H1 (cell line): Measurements from ENCODE around the gene TCERG1. TPM values are rescaled to one million over a fixed set of nuclear protein-coding genes. Genes with fewer than 3 reads are reported as not detected.
A peak's percentile ranks its signal among the peaks of the same experiment; 100 is the strongest.

ENCODE experiments used
- CTCF ChIA-PET: fragments of 300-600 bp; sonication (Branson Sonifier 250); formaldehyde crosslinking; loops from one replicate; lab custom pipeline; 2021; ENCODE audit not compliant: partially characterized antibody; lab: Charles Lee
- POLR2A ChIA-PET: fragments of 300-600 bp; sonication (Branson Sonifier 250); formaldehyde crosslinking; loops from one replicate; lab custom pipeline; 2021; ENCODE audit warnings: inconsistent platforms; ENCODE audit not compliant: partially characterized antibody; lab: Charles Lee
- DNase-seq, 2 experiments: peaks; one replicate each; pipeline versions ENCODE4 v3.0.0 to v3.0.0-alpha.2; 2010 to 2022; ENCODE audit warnings: low spot score in 2 of 2, low read depth in 1 of 2, mixed read lengths in 1 of 2
- FAIRE-seq: peaks from 2 replicates; lab custom pipeline; 2011; peaks lifted over from hg19 to GRCh38; lab: Jason Lieb, UNC
- H2AFZ ChIP-seq: 2 replicates; pipeline ENCODE4 v1.8.1; 2012; ENCODE audit warnings: low read length, inconsistent platforms
- H2AK5ac ChIP-seq: 2 replicates; pipeline ENCODE4 v1.6.1; 2013; ENCODE audit warnings: low read depth, low read length
- H2BK120ac ChIP-seq: replicated peaks from 2 replicates; pipeline ENCODE3; 2013; ENCODE audit warnings: low read depth, low read length, inconsistent platforms
- H2BK12ac ChIP-seq: 2 replicates; pipeline ENCODE4 v1.6.1; 2013; ENCODE audit warnings: low read depth, low read length
- H2BK15ac ChIP-seq: 2 replicates; pipeline ENCODE4 v1.6.1; 2013; ENCODE audit warnings: low read length
- H2BK20ac ChIP-seq: 2 replicates; pipeline ENCODE4 v1.6.1; 2013; ENCODE audit warnings: low read length
- H2BK5ac ChIP-seq: 2 replicates; pipeline ENCODE4 v1.6.1; 2013; ENCODE audit warnings: low read depth, low read length
- H3K14ac ChIP-seq: 2 replicates; pipeline ENCODE4 v1.6.1; 2013; ENCODE audit warnings: inconsistent platforms; ENCODE audit not compliant: insufficient read length
- H3K18ac ChIP-seq: 2 replicates; pipeline ENCODE4 v1.6.1; 2013; ENCODE audit warnings: low read length; ENCODE audit errors: extremely low read depth
- H3K23ac ChIP-seq: 2 replicates; pipeline ENCODE4 v1.6.1; 2013; ENCODE audit warnings: inconsistent platforms; ENCODE audit not compliant: insufficient read length
- H3K23me2 ChIP-seq: 2 replicates; pipeline ENCODE4 v1.6.1; 2013; ENCODE audit warnings: low read depth, low read length
- H3K27ac ChIP-seq: 2 replicates; pipeline ENCODE4 v1.6.1; 2011; ENCODE audit warnings: low read depth, low read length, inconsistent platforms
- H3K27me3 ChIP-seq, 4 experiments: replicated peaks in 1 of 4; 1 replicate in 1 of 4; 2 replicates in 3 of 4; pipeline versions ENCODE4 v1.6.1 to v1.8.1; 2011 to 2013; ENCODE audit warnings: low read length in 3 of 4, mild to moderate bottlenecking in 3 of 4, inconsistent platforms in 2 of 4, mixed read lengths in 2 of 4, moderate library complexity in 1 of 4; ENCODE audit not compliant: control insufficient read depth in 3 of 4, insufficient read depth in 3 of 4; ENCODE audit errors: extremely low read depth in 1 of 4
- H3K36me3 ChIP-seq, 4 experiments: 2 replicates each; pipeline versions ENCODE4 v1.6.1 to v1.8.1; 2011 to 2013; ENCODE audit warnings: mild to moderate bottlenecking in 4 of 4, low read length in 3 of 4, moderate library complexity in 2 of 4, control low read depth in 1 of 4, inconsistent platforms in 1 of 4; ENCODE audit not compliant: insufficient read depth in 4 of 4, control insufficient read depth in 2 of 4
- H3K4ac ChIP-seq: replicated peaks from 2 replicates; pipeline ENCODE3; 2013; ENCODE audit warnings: low read length, low read depth, mixed read lengths, inconsistent platforms; ENCODE audit not compliant: insufficient read length
- H3K4me1 ChIP-seq, 4 experiments: replicated peaks in 1 of 4; 1 replicate in 1 of 4; 2 replicates in 3 of 4; pipeline versions ENCODE4 v1.6.1 to v1.8.1; 2011 to 2013; ENCODE audit warnings: low read length in 3 of 4, inconsistent platforms in 2 of 4, mixed read lengths in 1 of 4; ENCODE audit not compliant: insufficient read depth in 4 of 4, control insufficient read depth in 3 of 4
- H3K4me2 ChIP-seq, 2 experiments: 2 replicates each; pipeline versions ENCODE4 v1.6.1 to v1.8.1; 2011 to 2013; ENCODE audit warnings: low read depth in 2 of 2, low read length in 2 of 2, control low read depth in 1 of 2, inconsistent platforms in 1 of 2, mild to moderate bottlenecking in 1 of 2; ENCODE audit not compliant: insufficient read depth in 1 of 2
- H3K4me3 ChIP-seq, 4 experiments: fragments of 200-600, 300-600 bp in 1 of 4; sonication (generic), shearing (Covaris generic), sonication (Bioruptor Twin) in 1 of 4; 2 replicates each; pipeline versions ENCODE4 v1.5.1 to v1.8.1; 2011 to 2016; ENCODE audit warnings: low read length in 4 of 4, low read depth in 3 of 4, control low read depth in 2 of 4, inconsistent platforms in 2 of 4, mild to moderate bottlenecking in 2 of 4, mixed read lengths in 1 of 4, moderate library complexity in 1 of 4; ENCODE audit not compliant: insufficient read depth in 2 of 4; ENCODE audit errors: extremely low read depth in 1 of 4
- H3K56ac ChIP-seq: replicated peaks from 2 replicates; pipeline ENCODE3; 2013; ENCODE audit warnings: low read depth, mild to moderate bottlenecking, mixed read lengths, low read length, inconsistent platforms; ENCODE audit not compliant: insufficient read length
- H3K79me1 ChIP-seq: 2 replicates; pipeline ENCODE4 v1.6.1; 2013; ENCODE audit warnings: low read depth, low read length, control low read depth
- H3K79me2 ChIP-seq, 2 experiments: 2 replicates each; pipeline versions ENCODE4 v1.6.1 to v1.8.1; 2012 to 2013; ENCODE audit warnings: low read length in 2 of 2, mild to moderate bottlenecking in 2 of 2, inconsistent platforms in 1 of 2; ENCODE audit not compliant: insufficient read depth in 2 of 2, control insufficient read depth in 1 of 2
- H3K9ac ChIP-seq, 4 experiments: replicated peaks in 1 of 4; 1 replicate in 1 of 4; 2 replicates in 3 of 4; pipeline versions ENCODE4 v1.6.1 to v1.8.1; 2011 to 2013; ENCODE audit warnings: low read depth in 3 of 4, low read length in 3 of 4, control low read depth in 2 of 4, mild to moderate bottlenecking in 2 of 4, moderate library complexity in 2 of 4, inconsistent platforms in 1 of 4; ENCODE audit errors: extremely low read depth in 1 of 4
- H3K9me3 ChIP-seq, 2 experiments: 2 replicates each; pipeline versions ENCODE4 v1.6.1 to v1.8.1; 2012 to 2013; ENCODE audit warnings: mild to moderate bottlenecking in 2 of 2, moderate library complexity in 2 of 2, control low read depth in 1 of 2, inconsistent platforms in 1 of 2, low read depth in 1 of 2, low read length in 1 of 2, mixed read lengths in 1 of 2; ENCODE audit not compliant: insufficient read depth in 2 of 2
- H4K20me1 ChIP-seq, 2 experiments: replicated peaks in 1 of 2; 2 replicates each; pipeline versions ENCODE3 to v1.8.1; 2011 to 2013; ENCODE audit warnings: inconsistent platforms in 2 of 2, low read length in 2 of 2, mild to moderate bottlenecking in 1 of 2; ENCODE audit not compliant: insufficient read depth in 2 of 2, control insufficient read depth in 1 of 2
- H4K5ac ChIP-seq: 2 replicates; pipeline ENCODE4 v1.6.1; 2013; ENCODE audit warnings: low read length, low read depth, mixed read lengths, inconsistent platforms; ENCODE audit not compliant: insufficient read length
- H4K8ac ChIP-seq: 2 replicates; pipeline ENCODE4 v1.8.0; 2013; ENCODE audit warnings: mild to moderate bottlenecking, moderate library complexity, low read length, inconsistent platforms; ENCODE audit not compliant: insufficient read depth; ENCODE audit errors: extremely low read depth
- H4K91ac ChIP-seq: replicated peaks from 2 replicates; pipeline ENCODE3; 2013; ENCODE audit warnings: low read length, mixed read lengths, inconsistent platforms; ENCODE audit not compliant: insufficient read length
- JUND ChIP-seq: IDR thresholded peaks from 2 replicates; pipeline ENCODE4 v1.6.1; 2011; ENCODE audit warnings: mild to moderate bottlenecking, improper control_type of control experiment, low read length
- RAD21 ChIP-seq, 2 experiments: IDR thresholded peaks in 1 of 2; conservative IDR thresholded peaks in 1 of 2; 2 replicates each; pipeline ENCODE4 v1.6.1; 2011; ENCODE audit warnings: low read depth in 2 of 2, low read length in 2 of 2, improper control_type of control experiment in 1 of 2, inconsistent platforms in 1 of 2, mild to moderate bottlenecking in 1 of 2, moderate library complexity in 1 of 2
- WGBS, 2 experiments: shearing (Covaris generic) in 1 of 2; methylation state at CpG; one replicate each; pipeline versions ENCODE4 v1.1.6 to v1.1.7; 2013 to 2015; ENCODE audit warnings: low lambda C conversion rate in 2 of 2, mixed read lengths in 2 of 2, inconsistent platforms in 1 of 2, low coverage in 1 of 2, missing lambda C conversion rate in 1 of 2; ENCODE audit not compliant: insufficient replicate concordance in 2 of 2, insufficient coverage in 1 of 2, insufficient read length in 1 of 2; ENCODE audit errors: extremely low coverage in 1 of 2, missing lambda C conversion rate in 1 of 2; 5-methylcytosine and 5-hydroxymethylcytosine counted together
- polyA plus RNA-seq, 7 experiments: library from polyadenylated mRNA; depleted of rRNA in 3 of 7; stranded (reverse) in 5 of 7; unstranded in 2 of 7; fragments of >200 nt in 5 of 7; fragments of 200-250 nt in 2 of 7; gene quantifications; 1 replicate in 5 of 7; 2 replicates in 1 of 7; 4 replicates in 1 of 7; pipeline versions ENCODE4 v1.2.1 to v1.2.3, GENCODE V29; 2011 to 2013; ENCODE audit warnings: missing spikeins in 2 of 7, mixed read lengths in 2 of 7
- total RNA-seq: library from RNA; stranded (reverse); fragmentation: NEBNext Ultra II Directional; extraction: Animal tissue kit (Norgen Biotek cat#: 25700); gene quantifications from 2 replicates; pipeline ENCODE4 v1.2.1, GENCODE V29; 2021
- TF ChIP-seq, protein P1 (sequence below), 3 experiments: IDR thresholded peaks; 1 replicate in 2 of 3; 2 replicates in 1 of 3; pipeline versions ENCODE4 v1.5.1 to v1.6.1; 2011; ENCODE audit warnings: low read length in 3 of 3, mild to moderate bottlenecking in 3 of 3, inconsistent platforms in 2 of 3, low read depth in 1 of 3, moderate library complexity in 1 of 3; ENCODE audit not compliant: insufficient read depth in 1 of 3; ENCODE audit errors: control extremely low read depth in 1 of 3

Gene TCERG1
- total and polyA plus RNA-seq, 2 of the 8 experiments (the other 6 are each of a cell fraction or from before 2014, with no cell fraction given) = 105 to 122 TPM

DNA sequence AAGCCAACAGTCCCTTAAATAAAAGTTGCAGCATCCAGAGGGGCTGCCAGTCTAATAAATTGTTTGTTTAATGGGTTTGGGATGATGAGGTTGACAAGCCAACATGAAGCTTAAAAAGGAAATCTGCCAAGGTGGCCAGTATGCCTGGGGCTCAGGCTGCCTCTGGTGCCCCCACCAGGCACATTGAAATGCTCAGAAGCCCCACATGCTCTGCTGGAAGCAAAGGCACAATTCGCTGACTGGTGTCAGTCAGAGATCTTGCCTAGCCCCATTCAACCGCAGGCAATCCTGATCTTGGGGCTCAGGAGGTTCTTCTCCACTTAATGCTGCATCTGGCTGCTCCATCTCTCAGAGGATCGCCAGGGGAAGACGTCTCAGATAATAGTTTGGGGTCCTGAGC is 44.2 kb upstream of the TCERG1 start:
- no peak overlapping the region for H4K8ac ChIP-seq
- H2BK12ac ChIP-seq = no peak overlapping the region
- no peak overlapping the region for H3K4me3 ChIP-seq
- ChIA-PET POLR2A (interaction anchor here (1.2 kb wide), 1 partner anchor 13 kb away, joined by 4 read pairs; no protein-coding TSS in a partner anchor), CTCF (interaction anchor here (0.8 to 9.1 kb wide), 8 partner anchors 9 to 110 kb away, joined by 3 to 81 read pairs (median 5); partner anchors contain the start of gene TCERG1)
- no peaks in the 10 kb centered on the region for H4K20me1 ChIP-seq
- H2BK15ac ChIP-seq = no peak overlapping the region
- no peaks in the 10 kb centered on the region for H3K79me2 ChIP-seq
- no peak overlapping the region for H2BK120ac ChIP-seq
- no peak overlapping the region for H3K4me2 ChIP-seq
- no peaks in the 10 kb centered on the region for H3K9me3 ChIP-seq
- no peak overlapping the region for H2AK5ac ChIP-seq
- no peak overlapping the region for H3K56ac ChIP-seq
- no peak overlapping the region for H2BK5ac ChIP-seq
- H3K14ac ChIP-seq = no peak overlapping the region
- H4K91ac ChIP-seq = no peak overlapping the region
- FAIRE-seq = peak; percentile 39
- H4K5ac ChIP-seq = no peak overlapping the region
- 71% methylated on average over 4 of the region's 4 CpGs; no CpG with 5 or more reads in 1 of the 2 experiments for WGBS, 2 experiments
- H2BK20ac ChIP-seq = no peak overlapping the region
- no peak for DNase-seq
- H2AFZ ChIP-seq = peak overlapping the region; percentile 74; the same call in 1 of the 2 replicates
- H3K4ac ChIP-seq = peak overlapping the region; percentile 21
- H3K79me1 ChIP-seq = no peaks in the 10 kb centered on the region
- no peak overlapping the region for H3K27ac ChIP-seq
- no peak overlapping the region for H3K18ac ChIP-seq
- no peak overlapping the region for H3K23ac ChIP-seq
- H3K4me1 ChIP-seq = peaks cover 0 to 2% (median 0%) of the 10 kb centered on the region in 4 experiments; a peak in 1 of 7 replicates
- no peaks in the 10 kb centered on the region for H3K23me2 ChIP-seq
- H3K27me3 ChIP-seq = no peaks in the 10 kb centered on the region; a peak in 1 of 7 replicates
- TF ChIP-seq RAD21 (IDR thresholded peaks at IDR 0.05 in 1 of 2, conservative IDR thresholded peaks at IDR 0.05 in 1 of 2; ENCODE audit: low read depth in 2 of 2, low read length in 2 of 2) (peak; percentile 22 to 42; a peak in 2 of 4 replicates), JUND (no peak)
- TF ChIP-seq, protein P1, sequence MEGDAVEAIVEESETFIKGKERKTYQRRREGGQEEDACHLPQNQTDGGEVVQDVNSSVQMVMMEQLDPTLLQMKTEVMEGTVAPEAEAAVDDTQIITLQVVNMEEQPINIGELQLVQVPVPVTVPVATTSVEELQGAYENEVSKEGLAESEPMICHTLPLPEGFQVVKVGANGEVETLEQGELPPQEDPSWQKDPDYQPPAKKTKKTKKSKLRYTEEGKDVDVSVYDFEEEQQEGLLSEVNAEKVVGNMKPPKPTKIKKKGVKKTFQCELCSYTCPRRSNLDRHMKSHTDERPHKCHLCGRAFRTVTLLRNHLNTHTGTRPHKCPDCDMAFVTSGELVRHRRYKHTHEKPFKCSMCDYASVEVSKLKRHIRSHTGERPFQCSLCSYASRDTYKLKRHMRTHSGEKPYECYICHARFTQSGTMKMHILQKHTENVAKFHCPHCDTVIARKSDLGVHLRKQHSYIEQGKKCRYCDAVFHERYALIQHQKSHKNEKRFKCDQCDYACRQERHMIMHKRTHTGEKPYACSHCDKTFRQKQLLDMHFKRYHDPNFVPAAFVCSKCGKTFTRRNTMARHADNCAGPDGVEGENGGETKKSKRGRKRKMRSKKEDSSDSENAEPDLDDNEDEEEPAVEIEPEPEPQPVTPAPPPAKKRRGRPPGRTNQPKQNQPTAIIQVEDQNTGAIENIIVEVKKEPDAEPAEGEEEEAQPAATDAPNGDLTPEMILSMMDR (IDR thresholded peaks at IDR 0.05; ENCODE audit: control extremely low read depth in 1 of 3, insufficient read depth in 1 of 3, low read depth in 1 of 3, low read length in 3 of 3) = peak in 2 of 3 experiments; percentile 25 to 44; a peak in 2 of 4 replicates
- TF ChIP-seq, all 59 proteins: peak for 2
- Histone ChIP-seq H3K36me3 (no peaks in the 10 kb centered on the region), H3K9ac (no peak overlapping the region)
